ENCODE data around the gene USF2.
"Not testable (repeated sequence)": the region's sequence is repeated elsewhere in the genome, so short reads cannot be mapped to it uniquely, and the experiment has no call there.

Gene USF2

DNA sequence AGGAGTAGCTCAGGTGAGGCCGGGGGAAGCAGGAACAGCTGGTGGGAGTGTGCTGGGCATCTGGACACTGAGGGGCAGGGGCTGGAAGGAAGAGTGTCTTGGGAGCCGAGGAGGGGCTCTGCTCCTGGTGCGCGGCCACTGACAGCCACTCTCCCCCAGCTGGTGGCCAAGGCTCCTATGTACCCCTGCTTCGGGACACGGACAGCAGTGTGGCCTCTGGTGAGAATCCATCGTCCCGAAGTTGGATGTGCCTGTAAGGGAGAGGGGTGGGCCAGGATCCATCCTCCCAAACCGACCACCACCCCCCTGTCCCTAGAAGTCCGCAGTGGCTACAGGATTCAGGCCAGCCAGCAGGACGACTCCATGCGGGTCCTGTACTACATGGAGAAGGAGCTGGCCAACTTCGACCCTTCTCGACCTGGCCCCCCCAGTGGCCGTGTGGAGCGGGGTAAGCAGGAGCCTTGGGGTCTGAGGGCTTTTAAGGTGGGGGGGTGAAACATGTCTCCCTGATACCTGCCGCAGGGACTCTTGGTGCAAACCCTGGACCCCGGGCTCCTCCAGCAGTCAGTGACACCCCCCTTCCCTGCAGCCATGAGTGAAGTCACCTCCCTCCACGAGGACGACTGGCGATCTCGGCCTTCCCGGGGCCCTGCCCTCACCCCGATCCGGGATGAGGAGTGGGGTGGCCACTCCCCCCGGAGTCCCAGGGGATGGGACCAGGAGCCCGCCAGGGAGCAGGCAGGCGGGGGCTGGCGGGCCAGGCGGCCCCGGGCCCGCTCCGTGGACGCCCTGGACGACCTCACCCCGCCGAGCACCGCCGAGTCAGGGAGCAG is 2.0 kb upstream of the USF2 start:
- DNase-seq: no peak

- no peak for DNase-seq
Observed at GRCh38 chr19:35267353-35267817, 1.4 kb upstream of the USF2 start.

- DNase-seq: peak; percentile 60
Observed at GRCh38 chr19:35267818-35268535, 785 bp upstream of the USF2 start.

DNA sequence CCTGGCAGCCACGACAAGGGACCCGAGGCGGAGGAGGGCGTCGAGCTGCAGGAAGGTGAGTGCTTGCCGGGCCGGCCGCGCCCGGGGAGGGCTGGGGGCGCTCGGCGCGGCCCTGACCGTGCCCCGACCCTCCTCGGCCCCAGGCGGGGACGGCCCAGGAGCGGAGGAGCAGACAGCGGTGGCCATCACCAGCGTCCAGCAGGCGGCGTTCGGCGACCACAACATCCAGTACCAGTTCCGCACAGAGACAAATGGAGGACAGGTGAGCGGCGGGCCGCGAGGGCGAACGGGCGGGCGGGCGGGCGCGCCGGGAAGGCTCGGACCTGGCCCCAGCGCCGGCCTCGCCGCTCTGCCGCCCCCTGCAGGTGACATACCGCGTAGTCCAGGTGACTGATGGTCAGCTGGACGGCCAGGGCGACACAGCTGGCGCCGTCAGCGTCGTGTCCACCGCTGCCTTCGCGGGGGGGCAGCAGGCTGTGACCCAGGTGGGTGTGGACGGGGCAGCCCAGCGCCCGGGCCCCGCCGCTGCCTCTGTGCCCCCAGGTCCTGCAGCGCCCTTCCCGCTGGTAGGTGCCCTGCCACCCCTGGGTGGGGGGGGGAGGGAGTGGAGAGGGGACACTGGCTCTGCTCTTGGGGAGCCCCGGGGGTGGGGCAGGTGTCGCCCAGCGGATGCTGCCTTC is 816 bp downstream of the USF2 start:
- DNase-seq: peak; percentile 65

DNA sequence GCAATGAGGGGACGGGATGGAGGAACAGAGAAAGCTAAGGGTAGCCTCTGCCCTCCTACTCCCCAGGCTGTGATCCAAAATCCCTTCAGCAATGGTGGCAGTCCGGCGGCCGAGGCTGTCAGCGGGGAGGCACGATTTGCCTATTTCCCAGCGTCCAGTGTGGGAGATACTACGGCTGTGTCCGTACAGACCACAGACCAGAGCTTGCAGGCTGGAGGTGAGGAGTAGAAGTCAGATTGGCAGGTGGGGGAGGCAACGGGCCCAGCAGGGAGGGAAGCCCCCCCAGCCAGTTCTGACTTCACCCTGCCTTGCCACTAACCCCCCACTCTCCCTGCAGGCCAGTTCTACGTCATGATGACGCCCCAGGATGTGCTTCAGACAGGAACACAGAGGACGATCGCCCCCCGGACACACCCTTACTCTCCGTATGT is 1.6 kb downstream of the USF2 start:
- no peak for DNase-seq

DNA sequence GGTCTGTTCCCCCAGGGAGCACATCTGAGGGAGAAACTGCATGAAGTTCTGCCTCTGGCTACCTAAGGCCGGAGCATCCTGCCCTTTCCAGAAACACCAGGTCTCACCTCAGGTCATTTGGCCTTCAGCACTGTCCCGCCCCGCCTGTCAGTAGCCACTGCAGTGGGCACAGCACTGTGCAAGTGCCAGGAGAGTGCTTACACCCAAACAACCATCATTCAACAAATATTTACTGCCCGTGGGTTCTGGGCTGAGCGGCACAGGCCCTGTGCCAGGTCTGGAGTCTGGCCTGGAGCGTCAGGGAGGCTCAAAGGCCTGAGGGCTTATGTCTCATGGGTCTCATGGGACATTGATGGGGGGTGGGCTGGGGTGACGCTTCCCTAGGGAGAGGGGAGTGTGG is 2.8 kb downstream of the USF2 start:
- no peak for DNase-seq

GRCh38 chr19:35272122-35272719 is 3.5 kb downstream of the USF2 start:
- DNase-seq: no peak

GRCh38 chr19:35272954-35273649 is 4.3 kb downstream of the USF2 start:
- DNase-seq: no peak

- DNase-seq: no peak
Observed at GRCh38 chr19:35273686-35274259, 5.0 kb downstream of the USF2 start.

DNA sequence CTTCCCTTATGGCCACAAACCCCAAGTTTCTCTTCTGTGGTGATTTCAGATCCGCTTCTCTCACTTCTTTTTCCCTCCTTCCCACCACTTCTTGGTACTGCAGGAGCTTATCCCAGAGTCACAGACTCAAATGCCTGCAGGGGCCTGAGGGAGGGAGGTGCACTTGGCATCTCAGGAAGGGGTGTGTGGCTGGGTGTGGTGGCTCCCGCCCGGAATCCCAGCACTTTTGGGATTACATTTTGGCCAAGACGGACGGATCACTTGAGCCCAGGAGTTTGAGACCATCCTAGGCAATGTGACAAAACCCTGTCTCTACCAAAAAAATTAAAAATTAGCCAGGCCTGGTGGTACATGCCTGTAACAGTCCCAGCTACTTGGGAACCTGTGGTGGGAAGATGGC is 5.6 kb downstream of the USF2 start:
- DNase-seq: no peak

GRCh38 chr19:35276706-35277281 is 8.0 kb downstream of the USF2 start:
- no peak for DNase-seq

GRCh38 chr19:35278578-35279284 is 10.0 kb downstream of the USF2 start:
- DNase-seq: no peak

- no peak for DNase-seq
Observed at GRCh38 chr19:35279374-35279773, 10.6 kb downstream of the USF2 start.

GRCh38 chr19:35279985-35280821 is 11.4 kb downstream of the USF2 start:
- DNase-seq: no peak

GRCh38 chr19:35281303-35281702 is 12.5 kb downstream of the USF2 start:
- no peak for DNase-seq

DNA sequence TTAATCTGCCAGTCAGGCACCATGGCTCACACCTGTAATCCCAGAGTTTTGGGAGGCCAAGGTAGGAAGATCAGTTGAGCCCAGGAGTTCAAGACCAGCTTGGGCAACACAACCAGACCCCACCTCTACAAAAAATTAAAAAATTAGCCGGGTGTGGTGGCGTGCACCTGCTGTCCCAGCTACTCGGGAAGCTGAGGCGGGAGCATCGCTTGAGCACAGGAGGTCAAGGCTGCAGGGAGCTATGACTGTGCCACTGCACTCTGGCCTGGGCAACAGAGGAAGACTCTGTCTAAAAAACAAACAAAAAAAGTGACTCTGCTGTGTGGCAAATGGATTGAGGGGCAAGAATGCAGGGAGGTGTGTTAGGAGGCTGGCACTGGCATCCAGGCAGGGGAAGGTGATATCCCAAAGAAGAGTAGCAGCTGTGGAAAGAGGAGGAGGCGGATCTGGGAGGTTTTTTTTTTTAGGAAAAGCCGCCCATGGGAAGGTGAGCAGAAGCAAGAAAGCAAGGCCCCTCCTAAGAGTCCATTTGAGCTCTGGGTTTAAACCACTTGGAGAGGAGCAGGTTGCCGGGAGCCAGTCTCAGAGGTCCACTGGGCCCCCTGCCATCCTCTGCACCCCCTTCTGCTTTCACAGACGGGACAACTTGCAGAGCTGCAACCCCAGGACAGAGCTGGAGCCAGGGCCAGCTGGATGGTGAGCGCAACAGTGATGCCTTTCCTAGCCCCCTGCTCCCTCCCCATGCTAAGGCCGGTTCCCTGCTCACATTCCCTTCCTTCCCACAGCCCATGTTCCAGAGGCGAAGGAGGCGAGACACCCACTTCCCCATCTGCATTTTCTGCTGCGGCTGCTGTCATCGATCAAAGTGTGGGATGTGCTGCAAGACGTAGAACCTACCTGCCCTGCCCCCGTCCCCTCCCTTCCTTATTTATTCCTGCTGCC is 15.7 kb downstream of the USF2 start:
- DNase-seq: no peak

- DNase-seq: no peak
Observed at GRCh38 chr19:35285095-35285449, 16.3 kb downstream of the USF2 start.

GRCh38 chr19:35285465-35285864 is 16.7 kb downstream of the USF2 start:
- DNase-seq: not testable (repeated sequence)

DNA sequence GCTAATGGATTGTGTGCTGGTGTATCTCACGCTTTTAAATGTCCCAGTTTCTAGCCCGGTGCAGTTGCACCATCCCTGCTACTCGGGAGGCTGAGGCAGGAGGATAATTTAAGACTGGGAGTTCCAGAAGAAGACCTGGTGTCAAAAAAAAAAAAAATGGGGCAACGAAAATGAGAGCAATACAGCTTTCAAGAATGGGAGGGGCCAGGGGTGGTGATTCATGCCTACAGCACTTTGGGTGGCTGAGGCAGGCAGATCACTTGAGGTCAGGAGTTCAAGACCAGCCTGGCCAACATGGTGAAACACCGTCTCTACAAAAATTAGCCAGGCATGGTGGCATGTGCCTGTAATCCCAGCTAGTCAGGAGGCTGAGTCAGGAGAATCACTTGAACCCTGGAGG is 17.3 kb downstream of the USF2 start:
- not testable (repeated sequence) for DNase-seq

Measured in NCI-H1436 (cell line).